Activated effector memory CD4-positive, alpha-beta T cell treated with anti-CD3 and anti-CD28 coated beads, Interleukin-2, amount 50 U/mL, for 16 hours (primary cell): ENCODE data around the gene PLSCR5.

Experiments
- DNase-seq: peaks from one replicate; pipeline ENCODE4 v3.0.0-alpha.2; 2020

Gene PLSCR5, protein sequence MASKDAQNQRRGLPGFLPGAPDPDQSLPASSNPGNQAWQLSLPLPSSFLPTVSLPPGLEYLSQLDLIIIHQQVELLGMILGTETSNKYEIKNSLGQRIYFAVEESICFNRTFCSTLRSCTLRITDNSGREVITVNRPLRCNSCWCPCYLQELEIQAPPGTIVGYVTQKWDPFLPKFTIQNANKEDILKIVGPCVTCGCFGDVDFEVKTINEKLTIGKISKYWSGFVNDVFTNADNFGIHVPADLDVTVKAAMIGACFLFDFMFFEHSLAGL

GRCh38 chr3:146605106-146605505 lies at the start of gene PLSCR5:
TSS of gene PLSCR5 (minus strand) at chr3:146605346. CDS start at chr3:146605212, 134 bp downstream.
- DNase-seq: no peak

DNA sequence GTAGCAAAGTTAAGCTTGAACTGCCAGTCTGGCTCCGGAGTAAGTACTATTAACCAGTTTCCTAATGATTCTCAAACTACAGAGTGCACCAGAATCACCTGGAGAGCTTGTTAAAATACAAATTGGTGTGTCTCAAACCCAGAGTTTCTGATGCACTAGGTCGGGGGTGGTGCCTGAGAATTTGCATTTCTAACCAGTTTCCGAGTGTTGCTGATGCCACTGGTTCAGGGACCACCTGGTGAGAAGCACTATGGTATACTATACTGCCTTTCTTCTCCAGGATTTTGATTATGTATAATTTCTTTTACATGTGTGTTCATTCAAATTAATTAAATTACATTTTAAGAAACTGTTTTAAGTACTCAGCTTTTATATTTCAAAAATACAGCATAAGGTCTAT lies 48.8 kb upstream of the PLSCR5 start:
- DNase-seq: no peak

DNA sequence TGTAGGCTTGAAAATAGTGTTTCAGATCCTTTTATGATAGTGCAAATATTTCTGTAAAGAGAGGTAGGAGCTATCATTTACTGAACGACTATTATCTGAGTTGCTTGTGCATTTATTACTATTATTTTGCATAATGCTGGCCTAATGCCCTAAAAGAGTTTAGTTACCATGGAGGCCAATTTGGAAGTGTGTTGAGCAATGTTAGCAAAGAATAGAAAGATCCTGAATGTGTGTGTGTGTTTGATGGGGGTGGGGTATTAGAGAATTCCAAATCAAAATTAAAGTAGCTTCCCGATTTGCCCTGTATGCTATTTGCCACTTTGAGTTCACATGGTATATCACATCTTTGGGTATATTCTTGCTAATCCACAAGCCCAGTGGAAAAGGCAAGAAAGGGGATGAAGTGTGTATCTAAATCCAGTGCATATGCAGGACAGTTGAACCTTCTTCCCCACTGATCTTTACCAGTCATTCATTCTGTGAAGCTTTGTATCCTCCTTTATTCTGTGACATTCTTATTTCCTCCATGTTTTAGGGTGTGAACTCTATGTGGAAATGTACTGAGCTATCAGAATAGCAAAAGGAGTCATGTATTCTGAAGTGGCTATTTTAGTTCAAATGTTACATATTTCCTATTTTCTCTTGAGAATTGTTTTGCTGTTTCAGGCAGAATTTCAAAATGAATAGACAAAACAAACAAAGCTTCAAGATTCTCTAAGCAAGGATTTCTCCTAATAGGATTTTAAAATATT lies 45.7 kb upstream of the PLSCR5 start:
- no peak for DNase-seq

GRCh38 chr3:146646261-146646660 lies 41.1 kb upstream of the PLSCR5 start:
- no peak for DNase-seq

DNA sequence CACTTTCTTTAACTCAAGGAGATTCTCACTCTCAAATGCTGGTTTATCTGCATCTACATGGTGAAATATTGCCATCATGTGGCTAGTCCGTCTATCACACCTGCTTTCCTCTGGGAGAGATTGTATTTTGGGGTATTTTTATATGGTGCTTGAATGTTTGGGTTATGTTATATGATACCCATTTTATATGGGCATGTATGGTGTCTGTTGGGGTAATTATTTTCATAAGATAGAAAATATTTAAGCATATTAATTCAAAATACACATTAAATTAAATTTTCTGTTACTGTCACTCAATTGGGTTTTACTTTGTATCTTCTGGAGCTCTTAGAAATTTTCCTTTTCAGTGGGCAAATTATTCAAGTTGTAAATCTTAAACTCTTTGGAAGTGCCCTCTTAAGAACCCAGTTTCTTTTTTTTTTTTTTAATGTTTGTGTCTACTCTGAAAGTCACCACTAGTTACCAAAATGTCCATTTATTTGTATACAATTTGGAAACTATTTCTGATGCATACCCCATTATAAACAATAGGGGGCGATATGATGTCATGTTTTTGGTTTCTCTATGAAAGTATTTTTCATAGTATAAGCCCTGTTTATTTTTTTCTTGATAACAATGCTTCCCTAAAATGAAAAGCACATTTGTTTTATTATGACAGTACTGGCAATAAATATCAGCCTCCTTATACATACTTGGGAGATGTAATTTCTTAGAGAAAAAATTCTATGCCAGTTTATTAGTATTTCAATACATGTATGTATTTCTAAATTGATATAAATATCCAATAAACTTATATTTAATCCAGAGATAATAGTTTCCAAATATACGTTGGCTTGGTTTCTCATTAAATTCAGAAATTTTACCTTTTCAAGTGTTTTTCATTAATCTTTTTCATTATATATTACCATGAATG lies 36.1 kb upstream of the PLSCR5 start:
- no peak for DNase-seq

GRCh38 chr3:146640361-146640760 lies 35.2 kb upstream of the PLSCR5 start:
- no peak for DNase-seq

DNA sequence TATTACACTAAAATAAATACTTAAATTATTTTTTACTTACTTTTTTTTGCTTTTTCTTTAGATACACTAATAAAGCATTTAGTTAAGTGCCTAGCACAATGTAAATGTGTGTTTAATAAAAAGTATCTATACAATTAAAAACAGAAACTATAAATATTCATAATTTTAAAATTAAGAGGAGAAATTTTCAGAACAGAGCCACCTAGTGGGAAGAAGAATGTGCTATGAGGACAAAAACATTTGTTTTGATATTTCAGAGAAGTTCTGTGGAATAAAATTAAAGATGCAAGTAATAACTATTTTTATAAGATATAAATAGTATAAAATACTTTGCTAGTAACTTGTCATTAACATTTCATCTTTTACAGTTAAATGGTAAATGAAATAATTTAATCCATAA lies 33.6 kb upstream of the PLSCR5 start:
- DNase-seq: no peak

GRCh38 chr3:146637871-146638270 lies 32.7 kb upstream of the PLSCR5 start:
- no peak for DNase-seq

DNA sequence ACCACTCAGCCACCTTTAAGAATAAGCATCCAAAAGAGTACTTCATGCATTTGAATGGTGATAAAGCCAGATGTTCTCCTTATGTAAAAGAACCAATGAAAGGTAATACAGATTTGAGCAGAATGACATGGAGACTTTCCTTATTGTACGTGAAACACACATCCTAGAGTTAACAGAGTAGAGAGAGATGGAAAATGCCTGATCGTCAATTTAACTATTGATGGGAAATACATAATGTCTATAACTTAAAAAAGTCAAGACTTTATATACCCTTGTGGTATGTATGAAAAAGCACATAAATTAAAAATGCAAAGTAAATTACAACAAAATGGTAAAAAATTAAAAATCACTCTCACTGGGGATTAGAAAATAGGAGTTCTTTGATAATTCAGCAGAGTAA lies 31.7 kb upstream of the PLSCR5 start:
- DNase-seq: no peak

- no peak for DNase-seq
Observed at GRCh38 chr3:146634346-146634745, 29.2 kb upstream of the PLSCR5 start.

GRCh38 chr3:146628671-146629070 lies 23.5 kb upstream of the PLSCR5 start:
- DNase-seq: no peak

- no peak for DNase-seq
Observed at GRCh38 chr3:146626403-146627122, 21.4 kb upstream of the PLSCR5 start.

GRCh38 chr3:146625186-146625775 lies 20.1 kb upstream of the PLSCR5 start:
- no peak for DNase-seq

DNA sequence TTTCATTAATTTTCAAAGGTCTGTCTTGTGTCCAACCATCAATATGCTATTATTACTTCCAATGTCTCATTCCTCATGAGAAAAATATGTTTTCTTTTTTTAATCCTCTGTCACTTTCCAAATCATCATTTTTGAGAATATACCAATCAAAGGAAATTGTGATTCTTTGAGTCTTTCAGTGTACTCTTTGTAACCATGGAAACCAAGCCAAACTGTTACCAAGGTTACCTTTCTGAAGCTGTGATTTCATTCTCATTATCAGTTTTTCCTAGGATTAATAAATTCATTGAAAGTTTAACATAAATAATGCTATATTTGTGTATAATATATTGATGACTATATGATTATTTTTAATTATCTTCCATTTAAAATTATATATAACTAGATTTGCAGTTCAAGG lies 16.6 kb upstream of the PLSCR5 start:
- DNase-seq: no peak

DNA sequence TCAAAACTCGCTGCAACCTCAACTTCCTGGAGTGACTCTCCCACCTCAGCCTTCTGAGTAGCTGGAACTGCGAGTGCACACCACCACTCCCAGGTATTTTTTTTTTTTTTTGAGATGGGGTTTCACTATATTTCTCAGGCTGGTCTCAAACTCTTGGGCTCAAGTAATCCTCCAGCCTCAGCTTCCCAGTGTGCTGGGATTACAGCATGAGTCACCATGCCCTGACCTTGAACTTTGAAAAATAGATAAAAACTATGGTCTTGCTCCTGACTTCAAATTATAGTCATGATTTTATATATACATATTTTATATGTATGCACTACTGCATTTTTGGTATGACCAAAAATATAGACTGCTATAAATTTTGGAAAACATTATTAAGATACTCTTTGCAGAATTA lies 6.9 kb upstream of the PLSCR5 start:
- no peak for DNase-seq

DNA sequence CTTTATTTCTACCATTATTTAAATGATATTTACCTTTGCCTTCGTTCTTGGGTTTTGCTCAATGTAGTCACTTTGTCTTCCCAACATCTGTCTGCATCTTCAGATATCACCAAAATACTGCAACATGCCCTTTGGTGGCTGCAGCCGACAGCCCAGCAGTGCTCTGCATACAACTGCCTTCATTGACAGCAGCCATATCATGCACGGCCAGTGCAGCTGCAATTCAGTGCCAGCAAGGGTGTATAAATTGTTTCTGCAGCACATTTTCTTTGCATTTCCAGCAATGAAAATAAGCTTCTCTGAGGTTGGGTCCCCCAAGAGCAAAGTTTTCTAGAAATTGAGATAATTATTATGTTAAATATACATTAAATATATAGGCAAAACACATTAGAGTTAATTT lies 6.0 kb upstream of the PLSCR5 start:
- DNase-seq: no peak

GRCh38 chr3:146598535-146598934 lies 6.6 kb downstream of the PLSCR5 start:
- DNase-seq: no peak

- DNase-seq: no peak
Observed at GRCh38 chr3:146594843-146595482, 10.2 kb downstream of the PLSCR5 start.

GRCh38 chr3:146593776-146594175 lies 11.4 kb downstream of the PLSCR5 start:
- DNase-seq: no peak

- no peak for DNase-seq
Observed at GRCh38 chr3:146590521-146590920, 14.6 kb downstream of the PLSCR5 start.

DNA sequence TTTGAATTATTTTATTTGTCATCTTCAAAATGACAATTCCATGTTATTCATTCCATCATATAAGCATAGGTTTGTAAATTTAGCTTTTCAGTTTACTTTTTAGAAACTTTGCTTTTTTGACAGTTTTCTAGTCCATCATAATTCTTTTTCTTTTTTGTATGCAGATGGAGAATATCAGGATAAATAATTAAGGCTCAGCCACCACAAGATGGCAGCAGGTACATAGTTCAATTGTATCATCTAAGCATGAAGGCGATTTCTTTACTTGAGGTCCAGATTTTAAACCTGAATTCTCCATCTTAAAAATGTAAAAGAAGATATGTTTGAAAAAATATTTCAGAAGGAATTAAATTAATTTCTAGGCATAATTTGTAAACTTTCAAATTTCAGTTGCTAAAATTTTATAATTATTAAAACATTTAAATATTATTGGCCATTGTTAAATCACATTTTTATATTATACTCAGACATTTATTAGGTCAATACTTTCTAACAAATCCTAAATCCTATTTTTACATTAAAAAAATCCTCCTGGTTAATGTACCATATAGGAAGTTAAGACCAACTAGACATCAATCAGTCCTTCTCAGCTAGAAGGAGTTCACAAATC lies 15.1 kb downstream of the PLSCR5 start:
- no peak for DNase-seq
